DOHH2 (cell line): ENCODE data around the gene SLK.

Source experiments
- CTCF ChIP-seq: fragments of 200-600 bp; sonication (generic); IDR thresholded peaks from one replicate; pipeline ENCODE4 v1.5.1; 2014; ENCODE audit warnings: antibody characterized with exemption, mild to moderate bottlenecking, low read depth, low read length; ENCODE audit not compliant: poor library complexity, severe bottlenecking
- EZH2phosphoT487 ChIP-seq: fragments of 200-600 bp; sonication (generic); IDR thresholded peaks from 2 replicates; pipeline ENCODE4 v1.6.1; 2017; ENCODE audit warnings: borderline replicate concordance, mild to moderate bottlenecking, antibody characterized with exemption, low read length, moderate library complexity, mixed read lengths

GRCh38 chr10:103928784-103929183 lies 38.2 kb upstream of the SLK start:
- TF ChIP-seq CTCF (no peak), EZH2phosphoT487 (no peak)
